ENCODE data around the gene CD6. TPM values are rescaled to one million over a fixed set of nuclear protein-coding genes. Genes with fewer than 3 reads are reported as not detected.

CD6 gene
- total RNA-seq, 2 donors from 2014 or later: 3.0 to 3.8 TPM

DNA sequence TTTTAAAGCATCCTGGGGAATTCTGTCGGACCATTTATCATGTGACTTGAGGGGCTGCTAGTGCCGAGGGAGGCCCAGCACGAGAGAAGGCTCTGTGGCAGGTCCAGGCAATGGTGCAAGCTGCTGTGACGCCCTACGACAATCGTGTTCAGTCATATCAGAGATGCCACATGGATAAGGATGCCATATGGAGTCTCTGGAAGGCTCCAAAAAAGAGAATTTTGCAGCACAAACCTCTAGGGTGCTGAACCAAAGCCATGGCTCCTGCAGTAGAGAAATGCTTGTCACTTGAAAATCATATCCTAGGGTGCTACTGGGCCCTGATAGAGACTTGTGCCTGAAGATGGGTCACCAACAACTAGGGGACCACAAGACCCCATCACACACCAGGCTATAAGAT lies 6.7 kb upstream of the CD6 start:
- no peak for DNase-seq
- no peak overlapping the region for H3K4me3 ChIP-seq

DNA sequence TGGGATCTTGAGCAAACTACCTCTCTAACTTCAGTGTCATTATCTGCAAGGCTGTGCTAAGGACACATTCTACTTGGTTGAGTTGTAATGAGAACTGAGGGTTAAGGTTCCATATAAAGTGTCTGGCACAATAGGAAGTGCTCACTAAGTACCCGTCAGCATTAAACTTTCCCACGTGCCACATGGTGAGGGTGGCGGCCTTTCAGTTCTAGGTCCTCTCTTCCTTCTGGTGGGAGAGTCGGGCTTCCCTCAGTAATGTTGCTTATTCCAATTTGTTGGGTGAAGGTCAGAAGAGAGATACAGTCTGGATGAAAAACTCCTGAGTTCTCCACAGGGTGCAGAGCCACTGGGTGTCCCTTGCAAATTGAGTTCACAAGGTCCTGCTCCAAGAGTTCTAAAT lies 4.6 kb upstream of the CD6 start:
- Histone ChIP-seq H3K27ac (no peak overlapping the region), H3K4me3 (no peak overlapping the region), H3K4me1 (no peaks in the 10 kb centered on the region), H3K9ac (ENCODE audit: low read depth in 2 of 2, low read length in 2 of 2) (no peak overlapping the region), H3K27me3 (no peaks in the 10 kb centered on the region), H3K36me3 (no peaks in the 10 kb centered on the region), H3K9me3 (no peaks in the 10 kb centered on the region)
- intact Hi-C loops (cut with DNase I): no loop called here
- TF ChIP-seq, protein P1, sequence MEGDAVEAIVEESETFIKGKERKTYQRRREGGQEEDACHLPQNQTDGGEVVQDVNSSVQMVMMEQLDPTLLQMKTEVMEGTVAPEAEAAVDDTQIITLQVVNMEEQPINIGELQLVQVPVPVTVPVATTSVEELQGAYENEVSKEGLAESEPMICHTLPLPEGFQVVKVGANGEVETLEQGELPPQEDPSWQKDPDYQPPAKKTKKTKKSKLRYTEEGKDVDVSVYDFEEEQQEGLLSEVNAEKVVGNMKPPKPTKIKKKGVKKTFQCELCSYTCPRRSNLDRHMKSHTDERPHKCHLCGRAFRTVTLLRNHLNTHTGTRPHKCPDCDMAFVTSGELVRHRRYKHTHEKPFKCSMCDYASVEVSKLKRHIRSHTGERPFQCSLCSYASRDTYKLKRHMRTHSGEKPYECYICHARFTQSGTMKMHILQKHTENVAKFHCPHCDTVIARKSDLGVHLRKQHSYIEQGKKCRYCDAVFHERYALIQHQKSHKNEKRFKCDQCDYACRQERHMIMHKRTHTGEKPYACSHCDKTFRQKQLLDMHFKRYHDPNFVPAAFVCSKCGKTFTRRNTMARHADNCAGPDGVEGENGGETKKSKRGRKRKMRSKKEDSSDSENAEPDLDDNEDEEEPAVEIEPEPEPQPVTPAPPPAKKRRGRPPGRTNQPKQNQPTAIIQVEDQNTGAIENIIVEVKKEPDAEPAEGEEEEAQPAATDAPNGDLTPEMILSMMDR (IDR thresholded peaks at IDR 0.05): no peak
- no peak for DNase-seq

More for the DNA sequence above, 6.7 kb upstream of the CD6 start:
- Histone ChIP-seq H3K9ac (ENCODE audit: low read depth in 2 of 2, low read length in 2 of 2) (no peak overlapping the region), H3K27ac (no peak overlapping the region), H3K9me3 (no peaks in the 10 kb centered on the region), H3K4me1 (no peaks in the 10 kb centered on the region), H3K27me3 (no peaks in the 10 kb centered on the region), H3K36me3 (no peaks in the 10 kb centered on the region)
- TF ChIP-seq, protein P1 (IDR thresholded peaks at IDR 0.05): no peak
- intact Hi-C loops (cut with DNase I): no loop called here

DNA sequence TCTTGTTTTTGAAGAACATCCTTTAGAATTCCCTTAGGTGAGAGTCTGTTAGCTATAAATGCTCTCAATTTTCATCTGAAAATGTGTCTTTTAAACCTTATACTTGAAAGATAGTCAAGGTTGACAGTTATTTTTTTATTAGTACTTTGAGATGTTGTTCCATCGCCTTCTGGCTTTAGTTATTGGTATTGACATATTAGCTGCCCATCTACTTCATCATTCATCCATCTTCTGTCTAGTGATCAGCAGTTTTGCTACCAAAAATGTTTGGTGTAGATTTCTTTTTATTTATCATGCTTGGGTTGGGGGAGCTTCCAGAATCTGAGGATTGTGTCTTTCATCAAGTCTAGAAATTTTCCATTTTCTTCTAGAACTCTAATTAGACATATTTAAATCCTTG lies 3.3 kb upstream of the CD6 start:
- no peak overlapping the region for H3K4me3 ChIP-seq
- H3K27me3 ChIP-seq: no peaks in the 10 kb centered on the region
- intact Hi-C loops (cut with DNase I): no loop called here
- H3K9ac ChIP-seq (ENCODE audit: low read depth in 2 of 2, low read length in 2 of 2): no peak overlapping the region
- no peak overlapping the region for H3K27ac ChIP-seq
- H3K4me1 ChIP-seq: no peaks in the 10 kb centered on the region
- no peak for DNase-seq
- TF ChIP-seq, protein P1 (IDR thresholded peaks at IDR 0.05): no peak
- H3K36me3 ChIP-seq: no peaks in the 10 kb centered on the region
- H3K9me3 ChIP-seq: no peaks in the 10 kb centered on the region

DNA sequence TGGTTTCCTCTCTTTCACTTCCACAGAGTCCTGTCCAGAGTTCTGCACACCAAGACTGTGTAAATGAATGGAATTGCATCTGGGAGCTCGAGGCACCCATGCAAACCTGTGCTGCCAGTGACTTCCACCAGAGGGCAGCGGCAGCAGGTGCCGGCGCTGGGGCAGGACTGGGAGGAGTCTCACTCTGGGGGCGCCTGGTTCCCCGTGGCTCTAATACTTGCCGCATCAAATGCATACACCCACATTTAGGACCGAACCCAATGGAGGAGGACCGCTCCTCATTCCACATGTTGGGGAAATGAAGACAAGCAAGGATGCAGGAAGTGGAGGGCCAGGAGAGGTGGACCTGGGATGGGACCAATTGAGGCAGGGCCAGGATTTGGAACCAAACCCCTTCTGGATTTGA lies 1.1 kb upstream of the CD6 start:
- Histone ChIP-seq H3K36me3 (no peaks in the 10 kb centered on the region), H3K9ac (ENCODE audit: low read depth in 2 of 2, low read length in 2 of 2) (no peak overlapping the region), H3K27me3 (no peaks in the 10 kb centered on the region), H3K9me3 (no peaks in the 10 kb centered on the region), H3K4me1 (no peaks in the 10 kb centered on the region), H3K27ac (no peak overlapping the region), H3K4me3 (no peak overlapping the region)
- TF ChIP-seq, protein P1 (IDR thresholded peaks at IDR 0.05): peak; percentile 88
- intact Hi-C loops (cut with DNase I): loop anchor here (2.0 kb wide), 1 partner anchor 158 kb away; no protein-coding TSS in a partner anchor
- DNase-seq: peak; percentile 67

DNA sequence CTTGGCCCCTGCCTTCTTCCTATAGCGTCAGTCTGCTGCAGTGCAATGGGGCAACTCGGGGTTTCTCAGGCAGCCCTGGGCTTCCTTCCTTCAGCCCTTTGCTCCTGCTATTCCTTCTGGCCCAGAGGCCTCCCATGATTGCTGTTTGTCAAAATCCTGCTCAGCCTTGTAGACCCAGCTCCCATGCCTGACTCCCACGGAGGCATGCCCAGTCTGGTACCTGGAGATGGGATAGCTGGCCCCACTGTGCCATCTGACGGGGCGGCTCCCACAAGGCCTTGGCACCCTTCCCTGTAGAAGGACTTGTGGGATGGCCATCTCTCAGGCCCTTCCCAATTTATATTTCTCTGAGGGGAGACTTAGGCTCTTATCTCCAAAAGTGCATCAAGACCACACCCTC lies 590 bp upstream of the CD6 start:
- Histone ChIP-seq H3K9me3 (no peaks in the 10 kb centered on the region), H3K27ac (no peak overlapping the region), H3K36me3 (no peaks in the 10 kb centered on the region), H3K9ac (ENCODE audit: low read depth in 2 of 2, low read length in 2 of 2) (no peak overlapping the region), H3K27me3 (no peaks in the 10 kb centered on the region), H3K4me1 (no peaks in the 10 kb centered on the region), H3K4me3 (no peak overlapping the region)
- TF ChIP-seq, protein P1 (IDR thresholded peaks at IDR 0.05): no peak
- DNase-seq: no peak
- intact Hi-C loops (cut with DNase I): loop anchor here (2.0 kb wide), 1 partner anchor 158 kb away; no protein-coding TSS in a partner anchor

Data from colonic mucosa (tissue), 4 donors.